Measurements from ENCODE around the gene IRF5. TPM values are rescaled to one million over a fixed set of nuclear protein-coding genes. Genes with fewer than 3 reads are reported as not detected.

IRF5 gene
- polyA plus RNA-seq (2011; rRNA removed) (0.26 and 0.36 TPM in 2 replicates), polyA minus RNA-seq (2011; rRNA and poly(A)+ RNA removed) (0.28 and 0.46 TPM in 2 replicates)

- no peaks in the 10 kb centered on the region for H3K36me3 ChIP-seq (ENCODE audit: control insufficient read depth, insufficient read depth, low read length)
- H3K27me3 ChIP-seq (ENCODE audit: control insufficient read depth, insufficient read depth, low read length) = peaks cover 31% of the 10 kb centered on the region
- TF ChIP-seq CTCF (IDR thresholded peaks at IDR 0.05; ENCODE audit: insufficient read depth, low read depth, low read length) = no peak
- peak within 1 kb of the TSS; percentile 37 for H3K4me3 ChIP-seq (ENCODE audit: low read depth, low read length)
- CTCF ChIA-PET = no interaction called here
- POLR2A ChIA-PET = no interaction called here
- DNase-seq (ENCODE audit: low read depth) = no peak
These were observed at the start of gene IRF5 for GRCh38 chr7:128937647-128938543. Gene IRF5 (plus strand): TSS chr7:128937927. CDS start chr7:128942082, 4,155 bp downstream.

GRCh38 chr7:128888039-128888755, 49.5 kb upstream of the IRF5 start:
- Histone ChIP-seq H3K27me3 (ENCODE audit: control insufficient read depth, insufficient read depth, low read length) (0 out of 2 replicates have a peak, but pooled peaks cover 2% of the 10 kb centered on the region), H3K36me3 (ENCODE audit: control insufficient read depth, insufficient read depth, low read length) (no peaks in the 10 kb centered on the region), H3K4me3 (ENCODE audit: low read depth, low read length) (no peak overlapping the region)
- ChIA-PET CTCF (interaction anchor here (1.0 kb wide), 1 partner anchor 8 kb away, joined by 6 read pairs; no protein-coding TSS in a partner anchor), POLR2A (no interaction called here)
- no peak for TF ChIP-seq CTCF (IDR thresholded peaks at IDR 0.05; ENCODE audit: insufficient read depth, low read depth, low read length)
- no peak for DNase-seq (ENCODE audit: low read depth)

- ChIA-PET POLR2A (no interaction called here), CTCF (interaction anchor here (1.0 kb wide), 1 partner anchor 9 kb away, joined by 6 read pairs; no protein-coding TSS in a partner anchor)
- no peak for TF ChIP-seq CTCF (IDR thresholded peaks at IDR 0.05; ENCODE audit: insufficient read depth, low read depth, low read length)
- no peak for DNase-seq (ENCODE audit: low read depth)
- no peaks in the 10 kb centered on the region for H3K36me3 ChIP-seq (ENCODE audit: control insufficient read depth, insufficient read depth, low read length)
- H3K4me3 ChIP-seq (ENCODE audit: low read depth, low read length) = no peak overlapping the region
- H3K27me3 ChIP-seq (ENCODE audit: control insufficient read depth, insufficient read depth, low read length) = 0 out of 2 replicates have a peak, but pooled peaks cover 2% of the 10 kb centered on the region
These were observed 49.0 kb upstream of the IRF5 start for GRCh38 chr7:128888756-128889095.

GRCh38 chr7:128889121-128889520, 48.6 kb upstream of the IRF5 start:
- H3K4me3 ChIP-seq (ENCODE audit: low read depth, low read length) = no peak overlapping the region
- H3K36me3 ChIP-seq (ENCODE audit: control insufficient read depth, insufficient read depth, low read length) = no peaks in the 10 kb centered on the region
- DNase-seq (ENCODE audit: low read depth) = no peak
- H3K27me3 ChIP-seq (ENCODE audit: control insufficient read depth, insufficient read depth, low read length) = 0 out of 2 replicates have a peak, but pooled peaks cover 2% of the 10 kb centered on the region
- ChIA-PET CTCF (interaction anchor here (1.0 kb wide), 1 partner anchor 9 kb away, joined by 6 read pairs; no protein-coding TSS in a partner anchor), POLR2A (no interaction called here)
- no peak for TF ChIP-seq CTCF (IDR thresholded peaks at IDR 0.05; ENCODE audit: insufficient read depth, low read depth, low read length)

Measured in BJ (cell line).